H9 (cell line): ENCODE measurements around the gene IQSEC1. TPM values are rescaled to one million over a fixed set of nuclear protein-coding genes. Genes with fewer than 3 reads are reported as not detected.

ENCODE experiments used
- DNase-seq: peaks from one replicate; pipeline ENCODE4 v3.0.0-alpha.2; 2017
- H2AFZ ChIP-seq: one replicate; pipeline ENCODE4 v1.6.1; 2013; ENCODE audit warnings: mild to moderate bottlenecking, low read length, control low read depth, moderate library complexity
- H2AK5ac ChIP-seq: 2 replicates; pipeline ENCODE4 v1.6.1; 2013; ENCODE audit warnings: low read length, control low read depth, mixed read lengths; ENCODE audit not compliant: insufficient read length
- H2BK120ac ChIP-seq: one replicate; pipeline ENCODE4 v1.6.1; 2013; ENCODE audit warnings: low read depth, mild to moderate bottlenecking, low read length, control low read depth, inconsistent platforms; ENCODE audit not compliant: poor library complexity, severe bottlenecking
- H2BK12ac ChIP-seq: 2 replicates; pipeline ENCODE4 v1.6.1; 2013; ENCODE audit warnings: low read length, control low read depth, mixed read lengths, low read depth; ENCODE audit not compliant: insufficient read length
- H2BK15ac ChIP-seq: 2 replicates; pipeline ENCODE4 v1.6.1; 2013; ENCODE audit warnings: low read depth, low read length, control low read depth
- H2BK20ac ChIP-seq: one replicate; pipeline ENCODE4 v1.6.1; 2013; ENCODE audit warnings: low read depth, mild to moderate bottlenecking, low read length, control low read depth, inconsistent platforms; ENCODE audit not compliant: poor library complexity, severe bottlenecking
- H2BK5ac ChIP-seq: 2 replicates; pipeline ENCODE4 v1.6.1; 2013; ENCODE audit warnings: low read length, control low read depth, mixed read lengths; ENCODE audit not compliant: insufficient read length
- H3K14ac ChIP-seq: 2 replicates; pipeline ENCODE4 v1.6.1; 2013; ENCODE audit warnings: low read length, control low read depth; ENCODE audit not compliant: insufficient read depth
- H3K18ac ChIP-seq: 2 replicates; pipeline ENCODE4 v1.6.1; 2013; ENCODE audit warnings: low read depth, mild to moderate bottlenecking, mixed read lengths, low read length, control low read depth; ENCODE audit not compliant: insufficient read length
- H3K23ac ChIP-seq: 2 replicates; pipeline ENCODE4 v1.6.1; 2013; ENCODE audit warnings: low read length, control low read depth, mixed read lengths, low read depth; ENCODE audit not compliant: insufficient read length
- H3K23me2 ChIP-seq: 2 replicates; pipeline ENCODE4 v1.6.1; 2013; ENCODE audit warnings: low read depth, mild to moderate bottlenecking, mixed read lengths, low read length, control low read depth; ENCODE audit not compliant: insufficient read length, poor library complexity, severe bottlenecking
- H3K27ac ChIP-seq: 2 replicates; pipeline ENCODE4 v1.5.1; 2013; ENCODE audit warnings: low read length, control low read depth, mixed read lengths, low read depth; ENCODE audit not compliant: insufficient read length
- H3K27me3 ChIP-seq: 2 replicates; pipeline ENCODE4 v1.6.1; 2013; ENCODE audit warnings: low read length, control low read depth, inconsistent platforms; ENCODE audit not compliant: insufficient read depth
- H3K4ac ChIP-seq: 2 replicates; pipeline ENCODE4 v1.6.1; 2013; ENCODE audit warnings: low read depth, mild to moderate bottlenecking, control low read depth, inconsistent platforms, low read length, moderate library complexity
- H3K4me1 ChIP-seq: 2 replicates; pipeline ENCODE4 v1.6.1; 2013; ENCODE audit warnings: low read length, control low read depth, inconsistent platforms; ENCODE audit not compliant: insufficient read depth
- H3K4me2 ChIP-seq: 2 replicates; pipeline ENCODE4 v1.6.1; 2013; ENCODE audit warnings: low read length, control low read depth, mixed read lengths; ENCODE audit not compliant: insufficient read length, insufficient read depth
- H3K56ac ChIP-seq: 2 replicates; pipeline ENCODE4 v1.6.1; 2013; ENCODE audit warnings: low read depth, mild to moderate bottlenecking, mixed read lengths, low read length, control low read depth; ENCODE audit not compliant: insufficient read length
- H3K79me1 ChIP-seq: 2 replicates; pipeline ENCODE4 v1.6.1; 2013; ENCODE audit warnings: low read depth, mild to moderate bottlenecking, moderate library complexity, low read length, control low read depth, inconsistent platforms; ENCODE audit not compliant: insufficient read depth, poor library complexity, severe bottlenecking
- H3K79me2 ChIP-seq: 2 replicates; pipeline ENCODE4 v1.6.1; 2013; ENCODE audit warnings: low read length, control low read depth, inconsistent platforms; ENCODE audit not compliant: insufficient read depth
- H3K9ac ChIP-seq: 2 replicates; pipeline ENCODE4 v1.6.1; 2013; ENCODE audit warnings: low read length, control low read depth, mixed read lengths; ENCODE audit not compliant: insufficient read length; ENCODE audit errors: extremely low read depth
- H3K9me3 ChIP-seq: one replicate; pipeline ENCODE4 v1.6.1; 2013; ENCODE audit warnings: low read depth, low read length, inconsistent platforms; ENCODE audit not compliant: control insufficient read depth
- H3T11ph ChIP-seq: one replicate; pipeline ENCODE4 v1.6.1; 2013; ENCODE audit warnings: mild to moderate bottlenecking, low read length, control low read depth, inconsistent platforms
- H4K20me1 ChIP-seq: one replicate; pipeline ENCODE4 v1.6.1; 2013; ENCODE audit not compliant: control insufficient read depth, insufficient read length, insufficient read depth
- H4K5ac ChIP-seq: 2 replicates; pipeline ENCODE4 v1.6.1; 2013; ENCODE audit warnings: low read depth, mild to moderate bottlenecking, mixed read lengths, low read length, control low read depth; ENCODE audit not compliant: insufficient read length
- H4K8ac ChIP-seq: replicated peaks from 2 replicates; pipeline ENCODE4 v1.6.1; 2013; ENCODE audit warnings: low read length, control low read depth, mixed read lengths, low read depth; ENCODE audit not compliant: insufficient read length
- H4K91ac ChIP-seq: 2 replicates; pipeline ENCODE4 v1.6.1; 2013; ENCODE audit warnings: low read depth, mild to moderate bottlenecking, moderate library complexity, mixed read lengths, low read length, control low read depth; ENCODE audit not compliant: insufficient read length
- H3K27ac Mint-ChIP-seq, 3 experiments: 2 replicates in 2 of 3; 3 replicates in 1 of 3; pipeline ENCODE4 v1.8.0; 2020 to 2021; ENCODE audit warnings: mixed read lengths in 3 of 3, mild to moderate bottlenecking in 1 of 3, moderate library complexity in 1 of 3
- H3K27me3 Mint-ChIP-seq: 2 replicates; pipeline ENCODE4 v1.8.0; 2021; ENCODE audit warnings: low read depth, mild to moderate bottlenecking, moderate library complexity, mixed read lengths
- H3K36me3 Mint-ChIP-seq, 3 experiments: 2 replicates in 2 of 3; 3 replicates in 1 of 3; pipeline ENCODE4 v1.8.0; 2020 to 2021; ENCODE audit warnings: low read depth in 3 of 3, mixed read lengths in 3 of 3; ENCODE audit not compliant: insufficient read depth in 1 of 3
- H3K4me1 Mint-ChIP-seq, 2 experiments: 2 replicates each; pipeline ENCODE4 v1.8.0; 2020; ENCODE audit warnings: mixed read lengths in 2 of 2
- H3K4me3 Mint-ChIP-seq, 2 experiments: 2 replicates in 1 of 2; 3 replicates in 1 of 2; pipeline ENCODE4 v1.8.0; 2020 to 2021; ENCODE audit warnings: mild to moderate bottlenecking in 2 of 2, mixed read lengths in 2 of 2, moderate library complexity in 1 of 2
- H3K9me3 Mint-ChIP-seq, 2 experiments: 2 replicates in 1 of 2; 3 replicates in 1 of 2; pipeline ENCODE4 v1.8.0; 2020; ENCODE audit warnings: mild to moderate bottlenecking in 2 of 2, mixed read lengths in 2 of 2, moderate library complexity in 1 of 2
- WGBS: extraction: QIAGEN DNeasy Blood & Tissue Kit; methylation state at CpG from one replicate; pipeline ENCODE4 v1.1.7; 2013; ENCODE audit warnings: missing lambda C conversion rate, low lambda C conversion rate, mixed read lengths; ENCODE audit not compliant: insufficient read length; ENCODE audit errors: extremely low coverage; 5-methylcytosine and 5-hydroxymethylcytosine counted together
- total RNA-seq: library from RNA; stranded (reverse); gene quantifications from 2 replicates; pipeline ENCODE4 v1.2.1, GENCODE V29; 2021
- TF ChIP-seq, protein P1 (sequence below): fragments of 200-600 bp; sonication (generic); conservative IDR thresholded peaks from 3 replicates; pipeline ENCODE4 v1.8.0; 2021; ENCODE audit warnings: antibody characterized with exemption, mild to moderate bottlenecking

Gene IQSEC1
- total RNA-seq, 1 experiment from 2014 or later, result 19.1 TPM

DNA sequence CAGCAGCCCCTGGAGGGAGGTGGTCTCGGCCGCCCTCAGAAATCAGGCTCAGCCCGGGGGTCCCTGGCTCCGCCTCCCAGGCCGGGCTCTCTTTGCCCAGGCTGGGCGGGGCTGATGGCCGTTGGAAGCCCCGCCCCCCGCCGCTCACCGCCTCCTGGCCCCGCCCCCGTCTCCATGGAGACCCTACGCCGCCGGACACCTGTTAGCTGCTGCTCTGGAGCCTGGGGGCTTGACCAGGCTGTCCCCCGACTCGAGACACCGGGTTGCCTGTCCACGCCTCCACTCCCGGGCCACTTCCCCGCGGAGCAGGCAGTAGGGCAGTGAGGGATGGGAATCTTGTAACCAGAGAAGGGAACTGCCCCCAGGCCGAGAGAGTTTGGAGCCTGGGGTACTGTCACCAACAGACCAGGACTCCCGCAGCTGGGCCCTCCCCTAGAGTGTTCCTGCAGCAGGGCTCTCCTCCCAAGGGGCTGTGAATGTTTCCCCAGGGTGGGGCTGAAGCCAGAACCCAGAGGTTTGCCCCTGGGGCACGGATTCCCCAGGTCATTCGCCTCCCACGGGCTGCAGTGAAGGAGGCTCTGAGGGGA is 204.1 kb downstream of the IQSEC1 start:
- H3K4me3 Mint-ChIP-seq, result peak overlapping the region; percentile 66 to 85
- no peak overlapping the region for H3K27ac Mint-ChIP-seq
- no peak overlapping the region for H2BK20ac ChIP-seq
- no peaks in the 10 kb centered on the region for H4K20me1 ChIP-seq
- WGBS, result no CpG with 5 or more reads among the region's 28 CpGs
- H3K23ac ChIP-seq, result no peak overlapping the region
- H4K8ac ChIP-seq, result no peak overlapping the region
- H3K23me2 ChIP-seq, result peaks cover 9% of the 10 kb centered on the region
- H3K14ac ChIP-seq, result no peak overlapping the region
- TF ChIP-seq, protein P1, sequence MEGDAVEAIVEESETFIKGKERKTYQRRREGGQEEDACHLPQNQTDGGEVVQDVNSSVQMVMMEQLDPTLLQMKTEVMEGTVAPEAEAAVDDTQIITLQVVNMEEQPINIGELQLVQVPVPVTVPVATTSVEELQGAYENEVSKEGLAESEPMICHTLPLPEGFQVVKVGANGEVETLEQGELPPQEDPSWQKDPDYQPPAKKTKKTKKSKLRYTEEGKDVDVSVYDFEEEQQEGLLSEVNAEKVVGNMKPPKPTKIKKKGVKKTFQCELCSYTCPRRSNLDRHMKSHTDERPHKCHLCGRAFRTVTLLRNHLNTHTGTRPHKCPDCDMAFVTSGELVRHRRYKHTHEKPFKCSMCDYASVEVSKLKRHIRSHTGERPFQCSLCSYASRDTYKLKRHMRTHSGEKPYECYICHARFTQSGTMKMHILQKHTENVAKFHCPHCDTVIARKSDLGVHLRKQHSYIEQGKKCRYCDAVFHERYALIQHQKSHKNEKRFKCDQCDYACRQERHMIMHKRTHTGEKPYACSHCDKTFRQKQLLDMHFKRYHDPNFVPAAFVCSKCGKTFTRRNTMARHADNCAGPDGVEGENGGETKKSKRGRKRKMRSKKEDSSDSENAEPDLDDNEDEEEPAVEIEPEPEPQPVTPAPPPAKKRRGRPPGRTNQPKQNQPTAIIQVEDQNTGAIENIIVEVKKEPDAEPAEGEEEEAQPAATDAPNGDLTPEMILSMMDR, result no peak
- H3K27me3 Mint-ChIP-seq, result peaks cover 80% of the 10 kb centered on the region
- no peaks in the 10 kb centered on the region for H3K9me3 ChIP-seq
- peak overlapping the region; percentile 61 for H3K4me2 ChIP-seq
- no peak overlapping the region for H2BK120ac ChIP-seq
- peaks cover 8 to 9% of the 10 kb centered on the region in 2 experiments for H3K9me3 Mint-ChIP-seq
- no peak overlapping the region for H4K5ac ChIP-seq
- no peak overlapping the region for H3K27ac ChIP-seq
- no peak overlapping the region for H4K91ac ChIP-seq
- no peak overlapping the region for H3T11ph ChIP-seq
- H3K4ac ChIP-seq, result no peak overlapping the region
- no peaks in the 10 kb centered on the region for H3K79me1 ChIP-seq
- no peak overlapping the region for H3K9ac ChIP-seq
- H3K4me1 ChIP-seq, result no peaks in the 10 kb centered on the region; the same call in 1 of the 2 replicates
- no peak overlapping the region for H2BK12ac ChIP-seq
- no peak overlapping the region for H2AFZ ChIP-seq
- H2AK5ac ChIP-seq, result no peak overlapping the region
- no peak overlapping the region for H2BK15ac ChIP-seq
- peak; percentile 84 for DNase-seq
- no peak overlapping the region for H3K56ac ChIP-seq
- 0 out of 7 replicates have a peak, but pooled peaks cover 0 to 2% (median 0%) of the 10 kb centered on the region in 3 experiments for H3K36me3 Mint-ChIP-seq
- H3K79me2 ChIP-seq, result no peaks in the 10 kb centered on the region
- no peaks in the 10 kb centered on the region for H3K27me3 ChIP-seq
- peaks cover 7 to 9% of the 10 kb centered on the region in 2 experiments for H3K4me1 Mint-ChIP-seq
- no peak overlapping the region for H2BK5ac ChIP-seq
- H3K18ac ChIP-seq, result no peak overlapping the region
